Ishikawa (cell line): ENCODE results near the gene RPS14.

Experiments used
- CEBPB ChIP-seq: IDR thresholded peaks from 2 replicates; pipeline ENCODE4 v1.6.1; 2012
- CREB1 ChIP-seq: IDR thresholded peaks from 2 replicates; pipeline ENCODE4 v1.6.1; 2012; ENCODE audit warnings: low read depth
- EGR1 ChIP-seq: IDR thresholded peaks from 2 replicates; pipeline ENCODE4 v1.6.1; 2012
- EP300 ChIP-seq: IDR thresholded peaks from 2 replicates; pipeline ENCODE4 v1.6.1; 2012; ENCODE audit warnings: borderline replicate concordance
- FOXM1 ChIP-seq: IDR thresholded peaks from 2 replicates; pipeline ENCODE4 v1.6.1; 2012; ENCODE audit warnings: low read depth, borderline replicate concordance
- MAX ChIP-seq: IDR thresholded peaks from 2 replicates; pipeline ENCODE4 v1.6.1; 2012
- NFIC ChIP-seq: IDR thresholded peaks from 2 replicates; pipeline ENCODE4 v1.6.1; 2012
- RAD21 ChIP-seq: IDR thresholded peaks from 2 replicates; pipeline ENCODE4 v1.6.1; 2012; ENCODE audit warnings: low read depth
- REST ChIP-seq: IDR thresholded peaks from 2 replicates; pipeline ENCODE4 v1.6.1; 2012; ENCODE audit warnings: low read depth, mild to moderate bottlenecking
- TAF1 ChIP-seq: IDR thresholded peaks from 2 replicates; pipeline ENCODE4 v1.6.1; 2012; ENCODE audit warnings: low read depth, mild to moderate bottlenecking
- TCF12 ChIP-seq: IDR thresholded peaks from 2 replicates; pipeline ENCODE4 v1.6.1; 2012; ENCODE audit warnings: low read depth
- TEAD4 ChIP-seq: IDR thresholded peaks from 2 replicates; pipeline ENCODE4 v1.6.1; 2012
- USF1 ChIP-seq: IDR thresholded peaks from 2 replicates; pipeline ENCODE4 v1.6.1; 2012
- YY1 ChIP-seq: IDR thresholded peaks from 2 replicates; pipeline ENCODE4 v1.6.1; 2012; ENCODE audit warnings: low read depth
- ZBTB7A ChIP-seq: IDR thresholded peaks from 2 replicates; pipeline ENCODE4 v1.6.1; 2012; ENCODE audit warnings: low read depth

Gene RPS14

GRCh38 chr5:150397782-150398721 lies 51.5 kb downstream of the RPS14 start:
- TF ChIP-seq FOXM1: no peak

GRCh38 chr5:150397146-150397781 lies 52.3 kb downstream of the RPS14 start:
- TF ChIP-seq YY1 (no peak), RAD21 (no peak), ZBTB7A (no peak), EP300 (no peak), MAX (no peak), TAF1 (no peak), NFIC (no peak), TCF12 (no peak), FOXM1 (no peak), REST (no peak), CREB1 (no peak), TEAD4 (no peak), USF1 (no peak), EGR1 (no peak), CEBPB (no peak)

GRCh38 chr5:150396267-150396666 lies 53.3 kb downstream of the RPS14 start:
- TF ChIP-seq TEAD4 (no peak), EGR1 (no peak), TAF1 (no peak), TCF12 (no peak), EP300 (no peak)

- TF ChIP-seq RAD21: no peak
- no peak for TF ChIP-seq EP300
- TF ChIP-seq CEBPB: no peak
- no peak for TF ChIP-seq NFIC
- TF ChIP-seq YY1: no peak
- TF ChIP-seq MAX: no peak
- TF ChIP-seq REST: no peak
- TF ChIP-seq TCF12: no peak
- TF ChIP-seq TEAD4: no peak
- TF ChIP-seq FOXM1: no peak
- TF ChIP-seq CREB1: no peak
- TF ChIP-seq EGR1: no peak
- no peak for TF ChIP-seq ZBTB7A
- TF ChIP-seq USF1: no peak
- no peak for TF ChIP-seq TAF1
Measured at GRCh38 chr5:150395688-150395975, 53.9 kb downstream of the RPS14 start.

GRCh38 chr5:150394912-150395687 lies 54.4 kb downstream of the RPS14 start:
- TF ChIP-seq TCF12: no peak
- no peak for TF ChIP-seq EGR1
- TF ChIP-seq FOXM1: no peak
- no peak for TF ChIP-seq RAD21
- TF ChIP-seq CEBPB: no peak
- no peak for TF ChIP-seq EP300

- no peak for TF ChIP-seq TEAD4
Measured at GRCh38 chr5:150394131-150394530, 55.4 kb downstream of the RPS14 start.
